CD4-positive, alpha-beta T cell (primary cell): Measurements from ENCODE around the gene FKBP2. TPM values are rescaled to one million over a fixed set of nuclear protein-coding genes. Genes with fewer than 3 reads are reported as not detected.

Experiments used
- ATAC-seq: fragments of 200-7000 bp; cut with Tn5 transposase; one replicate; pipeline ENCODE4 v1.10.0; 2022; ENCODE audit warnings: mild to moderate bottlenecking; ENCODE audit not compliant: poor library complexity
- CTCF ChIA-PET: fragments of 350-600 bp; sonication (Branson Sonifier 250); formaldehyde crosslinking; loops from one replicate; lab custom pipeline; 2021; ENCODE audit warnings: antibody characterized with exemption, inconsistent platforms; lab: Charles Lee
- POLR2A ChIA-PET: fragments of 350-600 bp; sonication (Branson Sonifier 250); formaldehyde crosslinking; loops from one replicate; lab custom pipeline; 2021; ENCODE audit warnings: antibody characterized with exemption, inconsistent platforms; lab: Charles Lee
- DNase-seq, 14 experiments: peaks; one replicate each; pipeline ENCODE4 v3.0.0-alpha.2; 2013 to 2020; ENCODE audit warnings: mixed read lengths in 2 of 14
- H3K27ac ChIP-seq, 2 donors: one replicate each; pipeline versions ENCODE4 v1.5.1 to v1.7.0; 2013; ENCODE audit warnings: low read length in 2 of 2, low read depth in 1 of 2, mild to moderate bottlenecking in 1 of 2
- H3K27me3 ChIP-seq, 2 experiments: 1 replicate in 1 of 2; 2 replicates in 1 of 2; pipeline versions ENCODE4 v1.6.1 to v1.7.0; 2013; ENCODE audit warnings: low read length in 2 of 2, control low read depth in 1 of 2, mild to moderate bottlenecking in 1 of 2, moderate library complexity in 1 of 2; ENCODE audit not compliant: insufficient read depth in 2 of 2, control insufficient read depth in 1 of 2
- H3K36me3 ChIP-seq: one replicate; pipeline ENCODE4 v1.6.1; 2013; ENCODE audit warnings: low read length, control low read depth; ENCODE audit not compliant: insufficient read depth
- H3K4me1 ChIP-seq: one replicate; pipeline ENCODE4 v1.6.1; 2013; ENCODE audit warnings: low read length, control low read depth; ENCODE audit not compliant: insufficient read depth
- H3K4me3 ChIP-seq: one replicate; pipeline ENCODE4 v1.5.1; 2013; ENCODE audit warnings: mild to moderate bottlenecking, low read length, moderate library complexity
- H3K9me3 ChIP-seq, 2 experiments: 1 replicate in 1 of 2; 2 replicates in 1 of 2; pipeline versions ENCODE4 v1.6.1 to v1.7.0; 2013; ENCODE audit warnings: low read length in 2 of 2, mild to moderate bottlenecking in 2 of 2, control low read depth in 1 of 2, moderate library complexity in 1 of 2; ENCODE audit not compliant: control insufficient read depth in 1 of 2, insufficient read depth in 1 of 2
- H3K27ac Mint-ChIP-seq: one replicate; pipeline ENCODE4 v1.8.0; 2020; ENCODE audit warnings: mixed read lengths
- H3K27me3 Mint-ChIP-seq: one replicate; pipeline ENCODE4 v1.8.0; 2021; ENCODE audit warnings: mixed read lengths
- H3K36me3 Mint-ChIP-seq: one replicate; pipeline ENCODE4 v1.8.0; 2021; ENCODE audit warnings: low read depth, mixed read lengths
- H3K4me1 Mint-ChIP-seq: one replicate; pipeline ENCODE4 v1.8.0; 2021; ENCODE audit warnings: low read depth, mixed read lengths
- H3K4me3 Mint-ChIP-seq: one replicate; pipeline ENCODE4 v1.8.0; 2020; ENCODE audit warnings: mild to moderate bottlenecking, mixed read lengths
- H3K9me3 Mint-ChIP-seq: one replicate; pipeline ENCODE4 v1.8.0; 2020; ENCODE audit warnings: mixed read lengths
- intact Hi-C, 2 experiments: fragments of 100-400 bp; cut with DNase I in 1 of 2; cut with micrococcal nuclease in 1 of 2; formaldehyde crosslinking; loops; one replicate each; pipeline versions ENCODE4 v1.15.1 to v1.9.0; 2023 to 2025; cut with DNase I, micrococcal nuclease
- total RNA-seq, 174 experiments: library from RNA in 2 of 174; stranded (reverse) in 2 of 174; gene quantifications; one replicate each; pipeline ENCODE4 v1.2.3 and lab custom pipeline; 2021 to 2026
- TF ChIP-seq, protein P1 (sequence below): fragments of 200-600 bp; IDR thresholded peaks from one replicate; pipeline ENCODE4 v1.8.0; 2022; ENCODE audit warnings: antibody characterized with exemption, mild to moderate bottlenecking

The FKBP2 gene
- total RNA-seq, 2 experiments from 2014 or later, result 11.2 to 14.6 TPM

DNA sequence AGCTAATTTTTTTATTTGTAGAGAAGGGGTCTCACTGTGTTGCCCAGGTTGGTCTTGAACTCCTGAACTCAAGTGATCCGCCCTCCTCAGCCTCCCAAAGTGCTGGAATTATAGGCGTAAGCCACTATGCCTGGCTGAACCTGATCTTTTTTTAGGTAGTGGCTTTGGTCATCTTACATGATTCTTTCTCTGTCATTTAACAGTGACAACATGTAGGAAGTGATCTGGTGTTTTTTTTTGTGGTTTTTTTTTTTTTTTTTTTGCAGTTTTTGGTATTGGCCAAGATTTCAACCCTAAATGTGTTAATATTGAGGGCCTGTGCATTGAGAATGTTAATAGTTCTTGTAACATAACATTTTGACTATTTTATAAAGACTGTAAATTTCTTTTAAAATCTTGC, 42.4 kb upstream of the FKBP2 start:
- Mint-ChIP-seq H3K36me3 (peaks cover 91% of the 10 kb centered on the region), H3K4me1 (peaks cover 4% of the 10 kb centered on the region), H3K27me3 (no peaks in the 10 kb centered on the region), H3K9me3 (no peaks in the 10 kb centered on the region), H3K27ac (no peak overlapping the region), H3K4me3 (no peak overlapping the region)
- no peak for ATAC-seq
- no peak for DNase-seq
- no peaks in the 10 kb centered on the region for H3K27me3 ChIP-seq
- H3K36me3 ChIP-seq, result peaks cover 89% of the 10 kb centered on the region
- no peak overlapping the region for H3K27ac ChIP-seq
- H3K4me1 ChIP-seq, result no peaks in the 10 kb centered on the region
- ChIA-PET POLR2A (no interaction called here), CTCF (no interaction called here)
- intact Hi-C loops, result no loop called here
- no peaks in the 10 kb centered on the region for H3K9me3 ChIP-seq
- TF ChIP-seq, protein P1, sequence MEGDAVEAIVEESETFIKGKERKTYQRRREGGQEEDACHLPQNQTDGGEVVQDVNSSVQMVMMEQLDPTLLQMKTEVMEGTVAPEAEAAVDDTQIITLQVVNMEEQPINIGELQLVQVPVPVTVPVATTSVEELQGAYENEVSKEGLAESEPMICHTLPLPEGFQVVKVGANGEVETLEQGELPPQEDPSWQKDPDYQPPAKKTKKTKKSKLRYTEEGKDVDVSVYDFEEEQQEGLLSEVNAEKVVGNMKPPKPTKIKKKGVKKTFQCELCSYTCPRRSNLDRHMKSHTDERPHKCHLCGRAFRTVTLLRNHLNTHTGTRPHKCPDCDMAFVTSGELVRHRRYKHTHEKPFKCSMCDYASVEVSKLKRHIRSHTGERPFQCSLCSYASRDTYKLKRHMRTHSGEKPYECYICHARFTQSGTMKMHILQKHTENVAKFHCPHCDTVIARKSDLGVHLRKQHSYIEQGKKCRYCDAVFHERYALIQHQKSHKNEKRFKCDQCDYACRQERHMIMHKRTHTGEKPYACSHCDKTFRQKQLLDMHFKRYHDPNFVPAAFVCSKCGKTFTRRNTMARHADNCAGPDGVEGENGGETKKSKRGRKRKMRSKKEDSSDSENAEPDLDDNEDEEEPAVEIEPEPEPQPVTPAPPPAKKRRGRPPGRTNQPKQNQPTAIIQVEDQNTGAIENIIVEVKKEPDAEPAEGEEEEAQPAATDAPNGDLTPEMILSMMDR, result no peak
- H3K4me3 ChIP-seq, result no peak overlapping the region

DNA sequence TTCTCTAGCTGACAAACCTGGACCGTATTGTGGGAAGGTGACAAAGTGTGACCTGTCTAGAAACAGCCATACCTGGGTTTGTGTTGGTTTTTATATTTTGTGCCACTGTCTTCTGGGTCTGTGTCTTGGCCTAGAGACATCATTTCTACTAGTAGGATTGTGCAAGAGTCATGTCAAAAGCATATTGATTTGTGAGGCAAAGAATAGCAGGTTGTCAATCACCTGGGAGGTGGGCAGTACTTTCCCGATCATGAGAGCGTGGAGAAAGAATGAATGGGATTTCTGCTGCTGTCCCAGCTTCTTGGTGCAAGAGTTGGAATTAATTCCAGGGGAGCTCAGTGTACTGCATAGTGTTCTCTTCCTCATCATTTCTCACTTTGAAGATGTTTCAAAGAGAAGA, 39.4 kb upstream of the FKBP2 start:
- Mint-ChIP-seq H3K4me3 (no peak overlapping the region), H3K9me3 (no peaks in the 10 kb centered on the region), H3K4me1 (peaks cover 27% of the 10 kb centered on the region), H3K27ac (no peak overlapping the region), H3K36me3 (peaks cover 78% of the 10 kb centered on the region), H3K27me3 (no peaks in the 10 kb centered on the region)
- ChIA-PET CTCF (interaction anchor here (0.6 to 1.3 kb wide), 4 partner anchors 15 to 1433 kb away, joined by 3 to 4 read pairs (median 4); partner anchors contain the start of gene STIP1), POLR2A (no interaction called here)
- H3K4me3 ChIP-seq, result no peak overlapping the region
- peaks cover 67% of the 10 kb centered on the region for H3K36me3 ChIP-seq
- DNase-seq (no peak), ATAC-seq (no peak)
- no peaks in the 10 kb centered on the region for H3K27me3 ChIP-seq
- no peaks in the 10 kb centered on the region for H3K9me3 ChIP-seq
- H3K4me1 ChIP-seq, result peaks cover 26% of the 10 kb centered on the region
- H3K27ac ChIP-seq, result no peak overlapping the region
- intact Hi-C loops, result loop anchor here in 1 of 2 experiments (5.0 kb wide), 1 partner anchor 451 kb away; no protein-coding TSS in a partner anchor
- TF ChIP-seq, protein P1, result no peak

DNA sequence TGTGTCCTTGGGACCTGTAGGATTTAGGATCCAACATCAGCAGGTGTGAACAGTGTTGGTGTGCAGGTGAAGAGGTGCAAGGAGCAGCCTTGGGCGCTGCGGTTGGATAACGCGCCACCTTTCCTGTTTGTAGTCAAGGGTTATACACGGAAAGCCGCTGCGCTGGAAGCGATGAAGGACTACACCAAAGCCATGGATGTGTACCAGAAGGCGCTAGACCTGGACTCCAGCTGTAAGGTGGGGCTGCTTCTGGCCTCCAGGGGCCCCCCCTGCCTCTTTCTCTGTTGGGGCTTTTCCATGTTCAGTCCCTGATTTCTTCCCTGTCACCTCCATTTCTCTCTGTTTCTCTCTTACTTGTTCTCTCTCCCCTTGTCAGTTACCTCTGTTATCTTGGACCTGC, 37.9 kb upstream of the FKBP2 start:
- Mint-ChIP-seq H3K27ac (no peak overlapping the region), H3K36me3 (peaks cover 78% of the 10 kb centered on the region), H3K4me1 (peaks cover 40% of the 10 kb centered on the region), H3K4me3 (no peak overlapping the region), H3K9me3 (no peaks in the 10 kb centered on the region), H3K27me3 (no peaks in the 10 kb centered on the region)
- Histone ChIP-seq H3K27ac (no peak overlapping the region), H3K36me3 (peaks cover 53% of the 10 kb centered on the region), H3K9me3 (no peaks in the 10 kb centered on the region), H3K4me3 (no peak overlapping the region), H3K4me1 (peaks cover 34% of the 10 kb centered on the region), H3K27me3 (no peaks in the 10 kb centered on the region)
- ChIA-PET POLR2A (interaction anchor here (1.2 to 6.4 kb wide), 2 partner anchors 44 to 67 kb away, joined by 3 to 108 read pairs; partner anchors contain the start of gene PPP1R14B), CTCF (interaction anchor here (2.0 to 5.1 kb wide), 3 partner anchors 43 to 202 kb away, joined by 5 to 56 read pairs (median 15); partner anchors contain the start of genes PLCB3 and PPP1R14B)
- TF ChIP-seq, protein P1, result no peak
- ATAC-seq, result no peak
- intact Hi-C loops, result loop anchor here in 1 of 2 experiments (5.0 kb wide), 1 partner anchor 449 kb away; no protein-coding TSS in a partner anchor
- DNase-seq, result no peak
